Measurements from ENCODE around the gene ZBTB42.

Gene ZBTB42

GRCh38 chr14:104800771-104801519 is at the start of gene ZBTB42 (continued):
- TF ChIP-seq, protein P1, sequence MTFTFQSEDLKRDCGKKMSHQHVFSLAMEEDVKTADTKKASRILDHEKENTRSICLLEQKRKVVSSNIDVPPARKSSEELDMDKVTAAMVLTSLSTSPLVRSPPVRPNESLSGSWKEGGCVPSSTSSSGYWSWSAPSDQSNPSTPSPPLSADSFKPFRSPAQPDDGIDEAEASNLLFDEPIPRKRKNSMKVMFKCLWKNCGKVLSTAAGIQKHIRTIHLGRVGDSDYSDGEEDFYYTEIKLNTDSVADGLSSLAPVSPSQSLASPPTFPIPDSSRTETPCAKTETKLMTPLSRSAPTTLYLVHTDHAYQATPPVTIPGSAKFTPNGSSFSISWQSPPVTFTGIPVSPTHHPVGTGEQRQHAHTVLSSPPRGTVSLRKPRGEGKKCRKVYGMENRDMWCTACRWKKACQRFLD (tag by site-specific recombination; IDR thresholded peaks at IDR 0.05): no peak
- TF ChIP-seq ZNF677 (tag by site-specific recombination; IDR thresholded peaks at IDR 0.05) (no peak), ZNF514 (tag by site-specific recombination; IDR thresholded peaks at IDR 0.05) (no peak), ZNF362 (tag by site-specific recombination; IDR thresholded peaks at IDR 0.05) (no peak), ZBTB21 (tag by site-specific recombination; IDR thresholded peaks at IDR 0.05) (no peak), PRDM4 (tag by site-specific recombination; IDR thresholded peaks at IDR 0.05) (no peak), ZNF24 (tag by site-specific recombination; IDR thresholded peaks at IDR 0.05) (no peak), SP3 (tag by site-specific recombination; IDR thresholded peaks at IDR 0.05) (no peak; the same call in 1 of the 2 replicates), GFI1B (tag by site-specific recombination; IDR thresholded peaks at IDR 0.05) (no peak), GLIS1 (tag by site-specific recombination; IDR thresholded peaks at IDR 0.05) (peak; percentile 51; the same call in 1 of the 2 replicates), ZNF549 (tag by site-specific recombination; IDR thresholded peaks at IDR 0.05) (no peak), SETDB1 (IDR thresholded peaks at IDR 0.05; ENCODE audit: insufficient read length, low read length) (no peak), ZNF521 (tag by site-specific recombination; IDR thresholded peaks at IDR 0.05) (no peak), KLF16 (tag by site-specific recombination; IDR thresholded peaks at IDR 0.05) (no peak), OVOL3 (tag by site-specific recombination; IDR thresholded peaks at IDR 0.05) (no peak), GLI4 (tag by site-specific recombination; IDR thresholded peaks at IDR 0.05) (no peak), WT1 (tag by site-specific recombination; IDR thresholded peaks at IDR 0.05) (no peak), ZNF629 (tag by site-specific recombination; IDR thresholded peaks at IDR 0.05) (no peak), ZNF248 (tag by site-specific recombination; IDR thresholded peaks at IDR 0.05) (no peak), ZNF239 (tag by site-specific recombination; IDR thresholded peaks at IDR 0.05) (no peak), ZNF529 (tag by site-specific recombination; IDR thresholded peaks at IDR 0.05; ENCODE audit: insufficient replicate concordance) (no peak), ZNF214 (tag by site-specific recombination; IDR thresholded peaks at IDR 0.05; ENCODE audit: borderline replicate concordance) (no peak), ZNF664 (tag by site-specific recombination; IDR thresholded peaks at IDR 0.05) (no peak), BCL11A (tag by site-specific recombination; IDR thresholded peaks at IDR 0.05; ENCODE audit: low read depth) (no peak), ZNF175 (tag by site-specific recombination; IDR thresholded peaks at IDR 0.05) (no peak), ZNF146 (tag by site-specific recombination; IDR thresholded peaks at IDR 0.05) (no peak), BCL11B (tag by site-specific recombination; IDR thresholded peaks at IDR 0.05; ENCODE audit: low read depth) (no peak)
- TF ChIP-seq, protein P2, sequence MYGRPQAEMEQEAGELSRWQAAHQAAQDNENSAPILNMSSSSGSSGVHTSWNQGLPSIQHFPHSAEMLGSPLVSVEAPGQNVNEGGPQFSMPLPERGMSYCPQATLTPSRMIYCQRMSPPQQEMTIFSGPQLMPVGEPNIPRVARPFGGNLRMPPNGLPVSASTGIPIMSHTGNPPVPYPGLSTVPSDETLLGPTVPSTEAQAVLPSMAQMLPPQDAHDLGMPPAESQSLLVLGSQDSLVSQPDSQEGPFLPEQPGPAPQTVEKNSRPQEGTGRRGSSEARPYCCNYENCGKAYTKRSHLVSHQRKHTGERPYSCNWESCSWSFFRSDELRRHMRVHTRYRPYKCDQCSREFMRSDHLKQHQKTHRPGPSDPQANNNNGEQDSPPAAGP (tag by site-specific recombination; IDR thresholded peaks at IDR 0.05): peak; percentile 71
- TF ChIP-seq, protein P3, sequence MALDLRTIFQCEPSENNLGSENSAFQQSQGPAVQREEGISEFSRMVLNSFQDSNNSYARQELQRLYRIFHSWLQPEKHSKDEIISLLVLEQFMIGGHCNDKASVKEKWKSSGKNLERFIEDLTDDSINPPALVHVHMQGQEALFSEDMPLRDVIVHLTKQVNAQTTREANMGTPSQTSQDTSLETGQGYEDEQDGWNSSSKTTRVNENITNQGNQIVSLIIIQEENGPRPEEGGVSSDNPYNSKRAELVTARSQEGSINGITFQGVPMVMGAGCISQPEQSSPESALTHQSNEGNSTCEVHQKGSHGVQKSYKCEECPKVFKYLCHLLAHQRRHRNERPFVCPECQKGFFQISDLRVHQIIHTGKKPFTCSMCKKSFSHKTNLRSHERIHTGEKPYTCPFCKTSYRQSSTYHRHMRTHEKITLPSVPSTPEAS (tag by site-specific recombination; IDR thresholded peaks at IDR 0.05): no peak
- TF ChIP-seq, protein P4, sequence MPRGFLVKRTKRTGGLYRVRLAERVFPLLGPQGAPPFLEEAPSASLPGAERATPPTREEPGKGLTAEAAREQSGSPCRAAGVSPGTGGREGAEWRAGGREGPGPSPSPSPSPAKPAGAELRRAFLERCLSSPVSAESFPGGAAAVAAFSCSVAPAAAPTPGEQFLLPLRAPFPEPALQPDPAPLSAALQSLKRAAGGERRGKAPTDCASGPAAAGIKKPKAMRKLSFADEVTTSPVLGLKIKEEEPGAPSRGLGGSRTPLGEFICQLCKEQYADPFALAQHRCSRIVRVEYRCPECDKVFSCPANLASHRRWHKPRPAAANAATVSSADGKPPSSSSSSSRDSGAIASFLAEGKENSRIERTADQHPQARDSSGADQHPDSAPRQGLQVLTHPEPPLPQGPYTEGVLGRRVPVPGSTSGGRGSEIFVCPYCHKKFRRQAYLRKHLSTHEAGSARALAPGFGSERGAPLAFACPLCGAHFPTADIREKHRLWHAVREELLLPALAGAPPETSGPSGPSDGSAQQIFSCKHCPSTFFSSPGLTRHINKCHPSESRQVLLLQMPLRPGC (tag by site-specific recombination; IDR thresholded peaks at IDR 0.05): 0 out of 2 replicates have a peak, but pooled peaks have one; percentile 21
- TF ChIP-seq, protein P5, sequence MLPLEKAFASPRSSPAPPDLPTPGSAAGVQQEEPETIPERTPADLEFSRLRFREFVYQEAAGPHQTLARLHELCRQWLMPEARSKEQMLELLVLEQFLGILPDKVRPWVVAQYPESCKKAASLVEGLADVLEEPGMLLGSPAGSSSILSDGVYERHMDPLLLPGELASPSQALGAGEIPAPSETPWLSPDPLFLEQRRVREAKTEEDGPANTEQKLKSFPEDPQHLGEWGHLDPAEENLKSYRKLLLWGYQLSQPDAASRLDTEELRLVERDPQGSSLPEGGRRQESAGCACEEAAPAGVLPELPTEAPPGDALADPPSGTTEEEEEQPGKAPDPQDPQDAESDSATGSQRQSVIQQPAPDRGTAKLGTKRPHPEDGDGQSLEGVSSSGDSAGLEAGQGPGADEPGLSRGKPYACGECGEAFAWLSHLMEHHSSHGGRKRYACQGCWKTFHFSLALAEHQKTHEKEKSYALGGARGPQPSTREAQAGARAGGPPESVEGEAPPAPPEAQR (tag by site-specific recombination; IDR thresholded peaks at IDR 0.05): no peak

All from HEK293 (cell line).